ENCODE measurements around the gene DIS3L2. TPM values are rescaled to one million over a fixed set of nuclear protein-coding genes. Genes with fewer than 3 reads are reported as not detected.

The DIS3L2 gene
- total RNA-seq, 2 donors from 2014 or later: 39.5 to 42.4 TPM

- no peak overlapping the region for H3K9ac ChIP-seq (ENCODE audit: extremely low read depth, low read length, poor library complexity, severe bottlenecking)
- H3K4me3 Mint-ChIP-seq: no peak overlapping the region
- H3K9me3 Mint-ChIP-seq: no peaks in the 10 kb centered on the region
- TF ChIP-seq, protein P1, sequence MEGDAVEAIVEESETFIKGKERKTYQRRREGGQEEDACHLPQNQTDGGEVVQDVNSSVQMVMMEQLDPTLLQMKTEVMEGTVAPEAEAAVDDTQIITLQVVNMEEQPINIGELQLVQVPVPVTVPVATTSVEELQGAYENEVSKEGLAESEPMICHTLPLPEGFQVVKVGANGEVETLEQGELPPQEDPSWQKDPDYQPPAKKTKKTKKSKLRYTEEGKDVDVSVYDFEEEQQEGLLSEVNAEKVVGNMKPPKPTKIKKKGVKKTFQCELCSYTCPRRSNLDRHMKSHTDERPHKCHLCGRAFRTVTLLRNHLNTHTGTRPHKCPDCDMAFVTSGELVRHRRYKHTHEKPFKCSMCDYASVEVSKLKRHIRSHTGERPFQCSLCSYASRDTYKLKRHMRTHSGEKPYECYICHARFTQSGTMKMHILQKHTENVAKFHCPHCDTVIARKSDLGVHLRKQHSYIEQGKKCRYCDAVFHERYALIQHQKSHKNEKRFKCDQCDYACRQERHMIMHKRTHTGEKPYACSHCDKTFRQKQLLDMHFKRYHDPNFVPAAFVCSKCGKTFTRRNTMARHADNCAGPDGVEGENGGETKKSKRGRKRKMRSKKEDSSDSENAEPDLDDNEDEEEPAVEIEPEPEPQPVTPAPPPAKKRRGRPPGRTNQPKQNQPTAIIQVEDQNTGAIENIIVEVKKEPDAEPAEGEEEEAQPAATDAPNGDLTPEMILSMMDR (conservative IDR thresholded peaks at IDR 0.05): no peak
- H3K27ac ChIP-seq (ENCODE audit: low read depth, low read length): no peak overlapping the region
- no peak for DNase-seq
- H3K36me3 Mint-ChIP-seq (ENCODE audit: low read depth): peaks cover 7% of the 10 kb centered on the region
- H3K27ac Mint-ChIP-seq: no peak overlapping the region
- H3K27me3 Mint-ChIP-seq (ENCODE audit: insufficient read depth): no peaks in the 10 kb centered on the region
- 94 to 96% methylated on average over 3 to 5 of the region's 5 CpGs for WGBS, 2 experiments (ENCODE audit: insufficient coverage in 1 of 2, insufficient read length in 1 of 2)
- no peak overlapping the region for H3K4me3 ChIP-seq (ENCODE audit: low read length)
- H3K4me1 ChIP-seq (ENCODE audit: control insufficient read depth, insufficient read depth, low read length): peaks cover 4% of the 10 kb centered on the region
- peaks cover 26% of the 10 kb centered on the region for H3K4me1 Mint-ChIP-seq
- no peaks in the 10 kb centered on the region for H3K9me3 ChIP-seq (ENCODE audit: control insufficient read depth, low read length)
- H3K36me3 ChIP-seq (ENCODE audit: control insufficient read depth, insufficient read depth, low read length): peaks cover 3% of the 10 kb centered on the region
- H3K27me3 ChIP-seq (ENCODE audit: control insufficient read depth, insufficient read depth, low read length, poor library complexity, severe bottlenecking): no peaks in the 10 kb centered on the region
Measured at GRCh38 chr2:231987124-231987727, 25.7 kb downstream of the DIS3L2 start.

DNA sequence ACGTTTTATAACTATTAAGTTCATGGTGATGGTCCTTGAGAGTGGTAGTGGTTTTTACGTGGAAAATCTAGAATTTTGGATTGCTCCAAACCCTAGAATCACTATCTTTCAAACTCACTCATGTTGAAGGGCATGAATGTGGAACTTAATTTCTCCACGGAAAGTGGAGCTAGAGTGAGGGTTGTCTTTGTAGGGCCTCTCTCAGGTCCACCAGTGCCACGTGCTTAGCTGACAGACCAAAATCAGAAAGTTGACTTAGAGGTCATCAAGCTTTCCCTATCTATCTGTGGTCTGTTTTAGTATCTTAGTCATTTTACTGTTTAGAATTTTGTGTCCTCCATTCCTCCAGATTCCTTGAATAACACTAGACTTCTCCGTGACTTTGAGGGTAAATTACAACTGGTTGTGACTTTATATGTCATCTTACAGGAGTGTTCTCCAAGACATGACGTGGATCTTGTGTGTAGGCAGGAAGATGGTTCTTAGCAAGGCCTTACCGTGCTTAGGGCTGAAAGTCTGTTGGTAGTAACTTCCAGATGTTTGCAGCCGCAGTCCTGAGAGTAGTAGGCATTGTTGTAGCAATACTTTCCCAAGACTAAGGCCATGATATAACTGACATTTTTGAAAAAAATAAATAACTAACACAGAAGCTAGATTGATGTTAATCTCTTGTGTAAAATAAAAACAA lies 26.8 kb downstream of the DIS3L2 start:
- TF ChIP-seq, protein P1 (conservative IDR thresholded peaks at IDR 0.05): no peak
- no peak overlapping the region for H3K27ac Mint-ChIP-seq
- no peak overlapping the region for H3K27ac ChIP-seq (ENCODE audit: low read depth, low read length)
- H3K36me3 ChIP-seq (ENCODE audit: control insufficient read depth, insufficient read depth, low read length): peaks cover 3% of the 10 kb centered on the region
- H3K27me3 Mint-ChIP-seq (ENCODE audit: insufficient read depth): no peaks in the 10 kb centered on the region
- H3K4me3 ChIP-seq (ENCODE audit: low read length): no peak overlapping the region
- no peak overlapping the region for H3K9ac ChIP-seq (ENCODE audit: extremely low read depth, low read length, poor library complexity, severe bottlenecking)
- DNase-seq: no peak
- H3K4me3 Mint-ChIP-seq: no peak overlapping the region
- peaks cover 26% of the 10 kb centered on the region for H3K4me1 Mint-ChIP-seq
- H3K4me1 ChIP-seq (ENCODE audit: control insufficient read depth, insufficient read depth, low read length): peaks cover 4% of the 10 kb centered on the region
- no peaks in the 10 kb centered on the region for H3K27me3 ChIP-seq (ENCODE audit: control insufficient read depth, insufficient read depth, low read length, poor library complexity, severe bottlenecking)
- WGBS, 2 experiments (ENCODE audit: insufficient coverage in 1 of 2, insufficient read length in 1 of 2): 75 to 92% methylated on average over 5 to 7 of the region's 8 CpGs
- H3K9me3 ChIP-seq (ENCODE audit: control insufficient read depth, low read length): no peaks in the 10 kb centered on the region
- no peaks in the 10 kb centered on the region for H3K9me3 Mint-ChIP-seq
- peaks cover 7% of the 10 kb centered on the region for H3K36me3 Mint-ChIP-seq (ENCODE audit: low read depth)

GRCh38 chr2:231991664-231992063 lies 30.2 kb downstream of the DIS3L2 start:
- no peak overlapping the region for H3K4me3 ChIP-seq (ENCODE audit: low read length)
- H3K4me3 Mint-ChIP-seq: no peak overlapping the region
- H3K4me1 Mint-ChIP-seq: peaks cover 26% of the 10 kb centered on the region
- no peaks in the 10 kb centered on the region for H3K27me3 ChIP-seq (ENCODE audit: control insufficient read depth, insufficient read depth, low read length, poor library complexity, severe bottlenecking)
- H3K36me3 Mint-ChIP-seq (ENCODE audit: low read depth): no peaks in the 10 kb centered on the region
- H3K36me3 ChIP-seq (ENCODE audit: control insufficient read depth, insufficient read depth, low read length): no peaks in the 10 kb centered on the region
- no peaks in the 10 kb centered on the region for H3K9me3 Mint-ChIP-seq
- TF ChIP-seq, protein P1 (conservative IDR thresholded peaks at IDR 0.05): no peak
- H3K27ac ChIP-seq (ENCODE audit: low read depth, low read length): no peak overlapping the region
- no peak overlapping the region for H3K9ac ChIP-seq (ENCODE audit: extremely low read depth, low read length, poor library complexity, severe bottlenecking)
- H3K27ac Mint-ChIP-seq: no peak overlapping the region
- DNase-seq: no peak
- no peaks in the 10 kb centered on the region for H3K9me3 ChIP-seq (ENCODE audit: control insufficient read depth, low read length)
- peaks cover 4% of the 10 kb centered on the region for H3K4me1 ChIP-seq (ENCODE audit: control insufficient read depth, insufficient read depth, low read length)
- no peaks in the 10 kb centered on the region for H3K27me3 Mint-ChIP-seq (ENCODE audit: insufficient read depth)
- 94 to 100% methylated on average over 2 to 3 of the region's 3 CpGs for WGBS, 2 experiments (ENCODE audit: insufficient coverage in 1 of 2, insufficient read length in 1 of 2)

All from endodermal cell (in vitro differentiated cells).